WTC11 (cell line): ENCODE measurements around the gene SYNPO.

ENCODE experiments used
- JUN ChIP-seq: sonication (generic); formaldehyde crosslinking; IDR thresholded peaks from 2 replicates; pipeline ENCODE4 v1.8.0; 2023; ENCODE audit warnings: mild to moderate bottlenecking, missing genetic modification reagents
- KAT7 ChIP-seq: sonication (generic); formaldehyde crosslinking; IDR thresholded peaks from 2 replicates; pipeline ENCODE4 v1.8.1; 2023; ENCODE audit warnings: missing genetic modification reagents, mild to moderate bottlenecking, borderline replicate concordance
- TCF7 ChIP-seq: sonication (generic); formaldehyde crosslinking; IDR thresholded peaks from 2 replicates; pipeline ENCODE4 v1.8.0; 2022; ENCODE audit warnings: mild to moderate bottlenecking, low read depth, missing genetic modification reagents, moderate library complexity
- ZBTB21 ChIP-seq: sonication (generic); formaldehyde crosslinking; IDR thresholded peaks from 2 replicates; pipeline ENCODE4 v1.8.1; 2023; ENCODE audit warnings: mild to moderate bottlenecking, missing genetic modification reagents, borderline replicate concordance
- TF ChIP-seq, protein P1 (sequence below): fragments of 200-600 bp; IDR thresholded peaks from 2 replicates; pipeline ENCODE4 v1.8.0; 2022; ENCODE audit warnings: antibody characterized with exemption
- TF ChIP-seq, protein P2 (sequence below): fragments of 250-450 bp; sonication (Bioruptor Pico); IDR thresholded peaks from 2 replicates; pipeline ENCODE4 v2.1.2; 2022; ENCODE audit warnings: mild to moderate bottlenecking, moderate library complexity
- TF ChIP-seq, protein P3 (sequence below): sonication (generic); formaldehyde crosslinking; IDR thresholded peaks from 2 replicates; pipeline ENCODE4 v1.8.0; 2022; ENCODE audit warnings: mild to moderate bottlenecking, missing genetic modification reagents
- TF ChIP-seq, protein P4 (sequence below): sonication (generic); formaldehyde crosslinking; IDR thresholded peaks from 2 replicates; pipeline ENCODE4 v1.8.1; 2022; ENCODE audit warnings: low read depth, mild to moderate bottlenecking, moderate library complexity, missing genetic modification reagents, borderline replicate concordance

DNA sequence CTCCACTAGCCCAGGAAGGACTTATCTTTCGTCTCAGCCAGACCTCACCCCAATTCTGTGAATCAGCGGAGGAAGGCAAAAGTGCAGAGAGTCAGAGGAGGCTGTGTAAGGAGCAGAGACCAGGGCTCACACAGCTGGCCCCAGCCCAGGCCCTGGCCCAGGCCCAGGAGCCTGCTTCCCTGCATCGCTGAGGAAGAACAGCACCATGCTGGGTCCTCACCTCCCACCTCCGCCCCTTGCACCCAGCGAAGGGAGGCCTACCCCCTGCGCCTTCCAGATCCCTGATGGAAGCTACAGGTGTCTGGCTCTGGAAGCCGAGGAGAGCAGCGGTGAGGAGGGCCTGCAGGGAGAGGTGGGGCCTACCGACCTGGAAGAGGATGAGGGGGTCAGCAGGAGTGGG lies 22.3 kb upstream of the SYNPO start:
- TF ChIP-seq JUN (CRISPR knock-in tag) (no peak), KAT7 (CRISPR knock-in tag) (no peak), TCF7 (no peak), ZBTB21 (CRISPR knock-in tag) (no peak)
- TF ChIP-seq, protein P1, sequence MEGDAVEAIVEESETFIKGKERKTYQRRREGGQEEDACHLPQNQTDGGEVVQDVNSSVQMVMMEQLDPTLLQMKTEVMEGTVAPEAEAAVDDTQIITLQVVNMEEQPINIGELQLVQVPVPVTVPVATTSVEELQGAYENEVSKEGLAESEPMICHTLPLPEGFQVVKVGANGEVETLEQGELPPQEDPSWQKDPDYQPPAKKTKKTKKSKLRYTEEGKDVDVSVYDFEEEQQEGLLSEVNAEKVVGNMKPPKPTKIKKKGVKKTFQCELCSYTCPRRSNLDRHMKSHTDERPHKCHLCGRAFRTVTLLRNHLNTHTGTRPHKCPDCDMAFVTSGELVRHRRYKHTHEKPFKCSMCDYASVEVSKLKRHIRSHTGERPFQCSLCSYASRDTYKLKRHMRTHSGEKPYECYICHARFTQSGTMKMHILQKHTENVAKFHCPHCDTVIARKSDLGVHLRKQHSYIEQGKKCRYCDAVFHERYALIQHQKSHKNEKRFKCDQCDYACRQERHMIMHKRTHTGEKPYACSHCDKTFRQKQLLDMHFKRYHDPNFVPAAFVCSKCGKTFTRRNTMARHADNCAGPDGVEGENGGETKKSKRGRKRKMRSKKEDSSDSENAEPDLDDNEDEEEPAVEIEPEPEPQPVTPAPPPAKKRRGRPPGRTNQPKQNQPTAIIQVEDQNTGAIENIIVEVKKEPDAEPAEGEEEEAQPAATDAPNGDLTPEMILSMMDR = no peak
- TF ChIP-seq, protein P2, sequence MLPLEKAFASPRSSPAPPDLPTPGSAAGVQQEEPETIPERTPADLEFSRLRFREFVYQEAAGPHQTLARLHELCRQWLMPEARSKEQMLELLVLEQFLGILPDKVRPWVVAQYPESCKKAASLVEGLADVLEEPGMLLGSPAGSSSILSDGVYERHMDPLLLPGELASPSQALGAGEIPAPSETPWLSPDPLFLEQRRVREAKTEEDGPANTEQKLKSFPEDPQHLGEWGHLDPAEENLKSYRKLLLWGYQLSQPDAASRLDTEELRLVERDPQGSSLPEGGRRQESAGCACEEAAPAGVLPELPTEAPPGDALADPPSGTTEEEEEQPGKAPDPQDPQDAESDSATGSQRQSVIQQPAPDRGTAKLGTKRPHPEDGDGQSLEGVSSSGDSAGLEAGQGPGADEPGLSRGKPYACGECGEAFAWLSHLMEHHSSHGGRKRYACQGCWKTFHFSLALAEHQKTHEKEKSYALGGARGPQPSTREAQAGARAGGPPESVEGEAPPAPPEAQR (CRISPR knock-in tag) = no peak
- TF ChIP-seq, protein P3, sequence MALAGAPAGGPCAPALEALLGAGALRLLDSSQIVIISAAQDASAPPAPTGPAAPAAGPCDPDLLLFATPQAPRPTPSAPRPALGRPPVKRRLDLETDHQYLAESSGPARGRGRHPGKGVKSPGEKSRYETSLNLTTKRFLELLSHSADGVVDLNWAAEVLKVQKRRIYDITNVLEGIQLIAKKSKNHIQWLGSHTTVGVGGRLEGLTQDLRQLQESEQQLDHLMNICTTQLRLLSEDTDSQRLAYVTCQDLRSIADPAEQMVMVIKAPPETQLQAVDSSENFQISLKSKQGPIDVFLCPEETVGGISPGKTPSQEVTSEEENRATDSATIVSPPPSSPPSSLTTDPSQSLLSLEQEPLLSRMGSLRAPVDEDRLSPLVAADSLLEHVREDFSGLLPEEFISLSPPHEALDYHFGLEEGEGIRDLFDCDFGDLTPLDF = no peak
- TF ChIP-seq, protein P4, sequence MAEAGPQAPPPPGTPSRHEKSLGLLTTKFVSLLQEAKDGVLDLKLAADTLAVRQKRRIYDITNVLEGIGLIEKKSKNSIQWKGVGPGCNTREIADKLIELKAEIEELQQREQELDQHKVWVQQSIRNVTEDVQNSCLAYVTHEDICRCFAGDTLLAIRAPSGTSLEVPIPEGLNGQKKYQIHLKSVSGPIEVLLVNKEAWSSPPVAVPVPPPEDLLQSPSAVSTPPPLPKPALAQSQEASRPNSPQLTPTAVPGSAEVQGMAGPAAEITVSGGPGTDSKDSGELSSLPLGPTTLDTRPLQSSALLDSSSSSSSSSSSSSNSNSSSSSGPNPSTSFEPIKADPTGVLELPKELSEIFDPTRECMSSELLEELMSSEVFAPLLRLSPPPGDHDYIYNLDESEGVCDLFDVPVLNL (CRISPR knock-in tag) = no peak
